PC-9 (cell line): Measurements from ENCODE around the gene GOLGA6C. TPM values are rescaled to one million over a fixed set of nuclear protein-coding genes. Genes with fewer than 3 reads are reported as not detected.
"Not testable (repeated sequence)": the region's sequence is repeated elsewhere in the genome, so short reads cannot be mapped to it uniquely, and the experiment has no call there.

Experiments
- BruUV-seq: library from RNA; stranded (reverse); fragments of 400-500 nt; replicated peaks from 2 replicates; lab custom pipeline; 2021; lab: Mats Ljungman, UMichigan
- CTCF ChIA-PET: fragments of 300-600 bp; sonication (Branson Sonifier 250); formaldehyde crosslinking; loops from one replicate; lab custom pipeline; 2022; ENCODE audit warnings: antibody characterized with exemption; lab: Charles Lee
- POLR2A ChIA-PET: fragments of 300-600 bp; sonication (Branson Sonifier 250); formaldehyde crosslinking; loops from one replicate; lab custom pipeline; 2022; ENCODE audit warnings: antibody characterized with exemption; ENCODE audit not compliant: unreplicated experiment; lab: Charles Lee
- DNase-seq, 2 experiments: peaks; one replicate each; pipeline versions ENCODE4 v3.0.0 to v3.0.0-alpha.2; 2015 to 2022; ENCODE audit warnings: mixed read lengths in 1 of 2
- H2AFZ ChIP-seq: fragments of 200-600 bp; sonication (generic); 2 replicates; pipeline ENCODE4 v1.8.1; 2017; ENCODE audit warnings: antibody characterized with exemption
- H3F3A ChIP-seq: fragments of 200-600 bp; sonication (generic); 2 replicates; pipeline ENCODE4 v1.8.1; 2017; ENCODE audit warnings: antibody characterized with exemption, mild to moderate bottlenecking, low read depth; ENCODE audit not compliant: insufficient read depth
- H3K27ac ChIP-seq: fragments of 200-600 bp; sonication (generic); 2 replicates; pipeline ENCODE4 v1.6.1; 2016; ENCODE audit warnings: mixed run types
- H3K27me3 ChIP-seq: fragments of 200-600 bp; sonication (generic); 2 replicates; pipeline ENCODE4 v1.6.1; 2016; ENCODE audit warnings: low read depth, mixed run types; ENCODE audit not compliant: insufficient read depth
- H3K36me3 ChIP-seq: fragments of 200-600 bp; sonication (generic); 2 replicates; pipeline ENCODE4 v1.6.1; 2016; ENCODE audit warnings: low read depth, mixed run types
- H3K4me1 ChIP-seq: fragments of 200-600 bp; sonication (generic); replicated peaks from 2 replicates; pipeline ENCODE4 v1.6.1; 2016; ENCODE audit warnings: mixed run types; ENCODE audit not compliant: insufficient read depth
- H3K4me2 ChIP-seq: fragments of 200-600 bp; sonication (generic); 2 replicates; pipeline ENCODE4 v1.6.1; 2017; ENCODE audit warnings: mixed run types
- H3K4me3 ChIP-seq: fragments of 200-600 bp; sonication (generic); 2 replicates; pipeline ENCODE4 v1.6.1; 2016; ENCODE audit warnings: mixed run types
- H3K79me2 ChIP-seq: fragments of 200-600 bp; sonication (generic); 2 replicates; pipeline ENCODE4 v1.6.1; 2017; ENCODE audit warnings: low read depth, mixed run types
- H3K9me2 ChIP-seq: fragments of 200-600 bp; sonication (generic); 2 replicates; pipeline ENCODE4 v1.8.1; 2017; ENCODE audit warnings: mild to moderate bottlenecking; ENCODE audit not compliant: insufficient read depth
- H3K9me3 ChIP-seq: fragments of 200-600 bp; sonication (generic); 2 replicates; pipeline ENCODE4 v1.8.1; 2016; ENCODE audit warnings: low read depth; ENCODE audit not compliant: insufficient read depth
- H4K20me1 ChIP-seq: fragments of 200-600 bp; sonication (generic); 2 replicates; pipeline ENCODE4 v1.8.1; 2017; ENCODE audit not compliant: insufficient read depth
- CTCF ChIP-seq: fragments of 200-600 bp; sonication (generic); conservative IDR thresholded peaks from 2 replicates; pipeline ENCODE4 v1.6.1; 2017; ENCODE audit warnings: mixed run types, antibody characterized with exemption, mild to moderate bottlenecking, moderate library complexity
- intact Hi-C: fragments of 100-400 bp; cut with micrococcal nuclease; formaldehyde crosslinking; loops from one replicate; pipeline ENCODE4 v1.10.0; 2022; ENCODE audit not compliant: unreplicated experiment
- total RNA-seq: library from RNA; stranded (reverse); gene quantifications from 2 replicates; pipeline ENCODE4 v1.2.3, GENCODE V29; 2021

The GOLGA6C gene
- total RNA-seq, 1 experiment from 2014 or later: not detected

- H3F3A ChIP-seq, H3K4me1 ChIP-seq, H3K9me2 ChIP-seq, H2AFZ ChIP-seq, intact Hi-C loops, H4K20me1 ChIP-seq, BruUV-seq, H3K27me3 ChIP-seq, H3K4me2 ChIP-seq, H3K27ac ChIP-seq, H3K9me3 ChIP-seq, POLR2A ChIA-PET, CTCF ChIA-PET, H3K79me2 ChIP-seq, H3K36me3 ChIP-seq, DNase-seq, H3K4me3 ChIP-seq: not testable (repeated sequence)
Observed at GRCh38 chr15:75258620-75259343, 648 bp downstream of the GOLGA6C start.

DNA sequence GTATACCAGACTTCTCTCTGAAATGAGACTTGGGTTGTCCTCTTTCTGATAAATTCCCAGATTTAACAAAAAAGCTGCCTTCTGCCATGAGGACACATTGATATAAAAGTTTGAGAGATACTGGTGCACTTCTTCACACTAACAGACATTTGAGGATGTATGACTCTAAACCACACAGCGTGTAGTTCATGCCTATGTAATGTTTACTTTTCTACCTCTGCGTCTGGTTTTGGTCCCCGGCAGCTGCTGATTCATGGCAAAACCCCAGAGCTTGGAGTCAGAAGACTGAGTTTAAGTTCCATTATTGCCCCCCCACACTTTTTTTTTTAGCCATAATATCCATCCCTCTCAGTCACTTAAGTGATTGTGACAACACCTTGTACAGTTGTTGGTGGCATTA lies 1.7 kb downstream of the GOLGA6C start:
- H2AFZ ChIP-seq, H3F3A ChIP-seq, H3K4me1 ChIP-seq, H3K9me3 ChIP-seq, H3K9me2 ChIP-seq, H3K79me2 ChIP-seq, CTCF ChIA-PET, BruUV-seq, H3K36me3 ChIP-seq, H3K4me2 ChIP-seq, DNase-seq, H3K4me3 ChIP-seq, H3K27me3 ChIP-seq, intact Hi-C loops, H4K20me1 ChIP-seq, POLR2A ChIA-PET, H3K27ac ChIP-seq: not testable (repeated sequence)

DNA sequence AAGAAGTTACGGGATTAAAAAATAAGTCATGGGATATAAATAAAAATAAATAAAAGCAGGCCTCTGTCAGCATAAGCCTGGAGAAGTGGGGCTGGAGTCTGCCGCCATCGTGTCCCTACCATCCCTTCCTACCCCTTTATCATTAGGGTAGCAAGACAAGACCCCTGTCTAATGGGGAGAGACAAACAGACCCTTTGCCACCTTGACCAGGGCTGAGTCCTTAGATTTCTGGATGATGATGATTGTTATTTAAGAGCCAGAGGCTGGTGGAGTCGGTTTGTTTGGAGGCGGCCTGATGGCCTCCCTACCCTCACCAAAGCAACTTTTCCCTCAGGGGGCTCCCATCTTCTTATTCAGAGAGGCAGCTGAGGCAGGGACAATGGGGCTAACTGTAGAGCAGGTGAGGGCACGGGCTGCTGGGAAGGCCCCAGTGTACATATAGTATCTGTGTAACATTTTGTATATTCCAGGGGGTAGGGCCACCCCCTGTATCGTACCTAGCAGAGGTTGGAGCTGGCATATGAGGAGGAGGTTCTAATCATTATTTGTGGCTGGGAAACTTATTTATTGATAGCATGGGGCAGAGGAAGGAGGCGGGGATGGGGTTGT lies 15.7 kb downstream of the GOLGA6C start:
- H3K4me2 ChIP-seq, H3F3A ChIP-seq, H3K4me1 ChIP-seq, H3K9me3 ChIP-seq, H3K9me2 ChIP-seq, BruUV-seq, intact Hi-C loops, H3K27me3 ChIP-seq, POLR2A ChIA-PET, H3K27ac ChIP-seq, H4K20me1 ChIP-seq, H2AFZ ChIP-seq, DNase-seq, CTCF ChIA-PET, H3K36me3 ChIP-seq, H3K79me2 ChIP-seq, H3K4me3 ChIP-seq: not testable (repeated sequence)

GRCh38 chr15:75274509-75275107 lies 16.5 kb downstream of the GOLGA6C start:
- H2AFZ ChIP-seq, BruUV-seq, H3K4me2 ChIP-seq, intact Hi-C loops, H3K36me3 ChIP-seq, H3K9me3 ChIP-seq, H3K4me1 ChIP-seq, H3F3A ChIP-seq, H4K20me1 ChIP-seq, H3K27ac ChIP-seq, H3K4me3 ChIP-seq, H3K79me2 ChIP-seq, H3K9me2 ChIP-seq, H3K27me3 ChIP-seq, CTCF ChIA-PET: not testable (repeated sequence)
- POLR2A ChIA-PET: interaction anchor here (0.6 kb wide), 1 partner anchor 245 kb away, joined by 3 read pairs; no protein-coding TSS in a partner anchor
- TF ChIP-seq CTCF: peak; percentile 88
- DNase-seq: peak; percentile 34 to 92

GRCh38 chr15:75275617-75276016 lies 17.5 kb downstream of the GOLGA6C start:
- H3K27me3 ChIP-seq, H3K9me3 ChIP-seq, H3F3A ChIP-seq, CTCF ChIA-PET, POLR2A ChIA-PET, H3K27ac ChIP-seq, H3K4me3 ChIP-seq, H3K36me3 ChIP-seq, DNase-seq, H3K4me1 ChIP-seq, H4K20me1 ChIP-seq, H2AFZ ChIP-seq, H3K79me2 ChIP-seq, intact Hi-C loops, BruUV-seq, H3K9me2 ChIP-seq, H3K4me2 ChIP-seq: not testable (repeated sequence)

- BruUV-seq, H3K4me3 ChIP-seq, H3K27ac ChIP-seq, DNase-seq, H2AFZ ChIP-seq, CTCF ChIA-PET, H3K4me1 ChIP-seq, H3K79me2 ChIP-seq, H3F3A ChIP-seq, intact Hi-C loops, H4K20me1 ChIP-seq, H3K4me2 ChIP-seq, H3K9me2 ChIP-seq, POLR2A ChIA-PET, H3K9me3 ChIP-seq, H3K27me3 ChIP-seq, H3K36me3 ChIP-seq: not testable (repeated sequence)
Observed at GRCh38 chr15:75278497-75278896, 20.4 kb downstream of the GOLGA6C start.
